GM23248 (cell line): ENCODE results near the gene SMG5. TPM values are rescaled to one million over a fixed set of nuclear protein-coding genes. Genes with fewer than 3 reads are reported as not detected.
A peak's percentile ranks its signal among the peaks of the same experiment; 100 is the strongest.

Experiments used
- DNase-seq: peaks from one replicate; pipeline ENCODE4 v3.0.0-alpha.2; 2015
- H2AFZ ChIP-seq: fragments of 200-600 bp; sonication (generic); 2 replicates; pipeline ENCODE4 v1.6.1; 2016; ENCODE audit warnings: antibody characterized with exemption
- H3F3A ChIP-seq: fragments of 200-600 bp; sonication (generic); 2 replicates; pipeline ENCODE4 v1.6.1; 2016; ENCODE audit warnings: mild to moderate bottlenecking, antibody characterized with exemption, mixed run types; ENCODE audit not compliant: insufficient read depth
- H3K27ac ChIP-seq: fragments of 200-600 bp; sonication (generic); 2 replicates; pipeline ENCODE4 v1.5.1; 2016; ENCODE audit warnings: mild to moderate bottlenecking
- H3K27me3 ChIP-seq: fragments of 200-600 bp; sonication (generic); replicated peaks from 2 replicates; pipeline ENCODE4 v1.6.1; 2016; ENCODE audit warnings: mild to moderate bottlenecking; ENCODE audit not compliant: insufficient read depth
- H3K36me3 ChIP-seq: fragments of 200-600 bp; sonication (generic); 2 replicates; pipeline ENCODE4 v1.6.1; 2016; ENCODE audit warnings: low read depth, mild to moderate bottlenecking
- H3K4me1 ChIP-seq: fragments of 200-600 bp; sonication (generic); 2 replicates; pipeline ENCODE4 v1.6.1; 2016; ENCODE audit warnings: mild to moderate bottlenecking; ENCODE audit not compliant: insufficient read depth
- H3K4me2 ChIP-seq: fragments of 200-600 bp; sonication (generic); one replicate; pipeline ENCODE4 v1.6.1; 2016; ENCODE audit warnings: mild to moderate bottlenecking; ENCODE audit not compliant: unreplicated experiment
- H3K4me3 ChIP-seq: fragments of 200-600 bp; sonication (generic); 2 replicates; pipeline ENCODE4 v1.5.1; 2016; ENCODE audit warnings: mild to moderate bottlenecking
- H3K79me2 ChIP-seq: fragments of 200-600 bp; sonication (generic); 2 replicates; pipeline ENCODE4 v1.6.1; 2016; ENCODE audit warnings: mild to moderate bottlenecking; ENCODE audit not compliant: insufficient read depth
- H3K9ac ChIP-seq: fragments of 200-600 bp; sonication (generic); 2 replicates; pipeline ENCODE4 v1.6.1; 2016; ENCODE audit warnings: mild to moderate bottlenecking
- H3K9me2 ChIP-seq: fragments of 200-600 bp; sonication (generic); 2 replicates; pipeline ENCODE4 v1.6.1; 2016; ENCODE audit warnings: mixed run types, mild to moderate bottlenecking, moderate library complexity; ENCODE audit not compliant: insufficient read depth
- H3K9me3 ChIP-seq: fragments of 200-600 bp; sonication (generic); one replicate; pipeline ENCODE4 v1.6.1; 2017; ENCODE audit warnings: low read depth
- H4K20me1 ChIP-seq: fragments of 200-600 bp; sonication (generic); 2 replicates; pipeline ENCODE4 v1.6.0; 2016; ENCODE audit not compliant: insufficient read depth
- EZH2 ChIP-seq: fragments of 200-600 bp; sonication (generic); IDR thresholded peaks from 2 replicates; pipeline ENCODE4 v1.6.1; 2018; ENCODE audit warnings: antibody characterized with exemption, mild to moderate bottlenecking; ENCODE audit not compliant: insufficient read depth, poor library complexity, severe bottlenecking
- EZH2phosphoT487 ChIP-seq: fragments of 200-600 bp; sonication (generic); IDR thresholded peaks from 2 replicates; pipeline ENCODE4 v1.6.1; 2018; ENCODE audit warnings: antibody characterized with exemption, moderate library complexity, mild to moderate bottlenecking, low read depth; ENCODE audit not compliant: insufficient read depth
- WGBS, 2 experiments: methylation state at CpG; one replicate each; pipeline ENCODE4 v1.1.6; 2015 to 2017; ENCODE audit warnings: low lambda C conversion rate in 2 of 2, low coverage in 1 of 2; ENCODE audit errors: missing lambda C conversion rate in 2 of 2; 5-methylcytosine and 5-hydroxymethylcytosine counted together
- in situ Hi-C: fragments of 300-500 bp; cut with MboI; formaldehyde crosslinking; loops from 2 replicates; pipeline ENCODE4 v1.15.0; 2020
- polyA plus RNA-seq: library from polyadenylated mRNA; unstranded; fragments of >200 nt; fragmentation: Nextera tagmentation; extraction: Ambion mirVana; gene quantifications from 2 replicates; pipeline ENCODE4 v1.2.1, GENCODE V29; 2016
- total RNA-seq: library from RNA; depleted of rRNA; stranded (reverse); fragments of >200 nt; shearing (Covaris generic); gene quantifications from 2 replicates; pipeline ENCODE4 v1.2.3, GENCODE V29; 2014

Gene SMG5
- total and polyA plus RNA-seq, 2 experiments from 2014 or later, result 32.2 to 60.0 TPM

- no peak overlapping the region for H3K4me2 ChIP-seq
- WGBS, 2 experiments, result 70 to 72% methylated on average over 3 of the region's 3 CpGs
Measured at GRCh38 chr1:156251527-156251926, 31.1 kb downstream of the SMG5 start.

GRCh38 chr1:156249593-156249992 lies 33.0 kb downstream of the SMG5 start:
- H3K4me3 ChIP-seq, result no peak overlapping the region
- H3K9me2 ChIP-seq, result no peaks in the 10 kb centered on the region
- 93 to 97% methylated on average over 5 of the region's 5 CpGs for WGBS, 2 experiments
- no peaks in the 10 kb centered on the region for H3K79me2 ChIP-seq
- no peak for TF ChIP-seq EZH2
- no peak for TF ChIP-seq EZH2phosphoT487
- H3K9me3 ChIP-seq, result no peaks in the 10 kb centered on the region
- no peak for DNase-seq
- no peaks in the 10 kb centered on the region for H4K20me1 ChIP-seq
- H3K4me2 ChIP-seq, result no peak overlapping the region
- no peaks in the 10 kb centered on the region for H3K27me3 ChIP-seq
- H3F3A ChIP-seq, result peaks cover 4% of the 10 kb centered on the region; the same call in 1 of the 2 replicates
- peaks cover 24% of the 10 kb centered on the region for H3K36me3 ChIP-seq
- H3K27ac ChIP-seq, result no peak overlapping the region
- no peak overlapping the region for H2AFZ ChIP-seq
- no peak overlapping the region for H3K9ac ChIP-seq
- in situ Hi-C loops, result no loop called here
- no peaks in the 10 kb centered on the region for H3K4me1 ChIP-seq

More at GRCh38 chr1:156251527-156251926, 31.1 kb downstream of the SMG5 start:
- H3K79me2 ChIP-seq, result no peaks in the 10 kb centered on the region
- H3K9me2 ChIP-seq, result no peaks in the 10 kb centered on the region
- H2AFZ ChIP-seq, result no peak overlapping the region
- no peaks in the 10 kb centered on the region for H4K20me1 ChIP-seq
- no peaks in the 10 kb centered on the region for H3K9me3 ChIP-seq
- H3K4me3 ChIP-seq, result no peak overlapping the region
- no peaks in the 10 kb centered on the region for H3K4me1 ChIP-seq
- H3K27ac ChIP-seq, result no peak overlapping the region
- H3K9ac ChIP-seq, result no peak overlapping the region
- DNase-seq, result no peak
- H3K36me3 ChIP-seq, result peaks cover 24% of the 10 kb centered on the region
- no peak for TF ChIP-seq EZH2
- TF ChIP-seq EZH2phosphoT487, result no peak
- no peaks in the 10 kb centered on the region for H3K27me3 ChIP-seq
- H3F3A ChIP-seq, result peaks cover 4% of the 10 kb centered on the region; the same call in 1 of the 2 replicates
- in situ Hi-C loops, result no loop called here

- Histone ChIP-seq H4K20me1 (no peaks in the 10 kb centered on the region), H3F3A (peaks cover 4% of the 10 kb centered on the region; the same call in 1 of the 2 replicates), H3K9me2 (no peaks in the 10 kb centered on the region), H3K4me3 (no peak overlapping the region), H3K36me3 (peaks cover 16% of the 10 kb centered on the region), H3K27ac (no peak overlapping the region), H3K27me3 (no peaks in the 10 kb centered on the region), H2AFZ (no peak overlapping the region), H3K9me3 (no peaks in the 10 kb centered on the region), H3K4me2 (no peak overlapping the region), H3K79me2 (no peaks in the 10 kb centered on the region), H3K4me1 (no peaks in the 10 kb centered on the region), H3K9ac (no peak overlapping the region)
- in situ Hi-C loops, result no loop called here
- 14 to 68% methylated on average over 1 to 4 of the region's 4 CpGs for WGBS, 2 experiments
- TF ChIP-seq EZH2phosphoT487, result no peak
- no peak for TF ChIP-seq EZH2
- no peak for DNase-seq
Measured at GRCh38 chr1:156248323-156248683, 34.3 kb downstream of the SMG5 start.

- 30 to 34% methylated on average over 14 to 16 of the region's 16 CpGs for WGBS, 2 experiments
Measured at GRCh38 chr1:156247460-156248322, 34.9 kb downstream of the SMG5 start, which contains the start of gene PAQR6. Gene PAQR6, minus strand, starts transcription at chr1:156248056. Its CDS starts 1,325 bp downstream, at chr1:156246731.

More at GRCh38 chr1:156247460-156248322, 34.9 kb downstream of the SMG5 start, which contains the start of gene PAQR6:
- Histone ChIP-seq H3F3A (peaks cover 4% of the 10 kb centered on the region; the same call in 1 of the 2 replicates), H3K27ac (no peak within 1 kb of the TSS), H3K27me3 (no peaks in the 10 kb centered on the region), H3K9ac (no peak within 1 kb of the TSS), H3K4me3 (no peak within 1 kb of the TSS), H3K4me2 (no peak within 1 kb of the TSS), H2AFZ (no peak within 1 kb of the TSS), H3K79me2 (no peaks in the 10 kb centered on the region), H3K4me1 (no peaks in the 10 kb centered on the region), H3K36me3 (peaks cover 12% of the 10 kb centered on the region), H4K20me1 (no peaks in the 10 kb centered on the region), H3K9me2 (no peaks in the 10 kb centered on the region), H3K9me3 (no peaks in the 10 kb centered on the region)
- in situ Hi-C loops, result no loop called here
- peak; percentile 34 for DNase-seq
- TF ChIP-seq EZH2phosphoT487 (no peak), EZH2 (no peak)
